ENCODE measurements around the gene ALKBH3. TPM values are rescaled to one million over a fixed set of nuclear protein-coding genes. Genes with fewer than 3 reads are reported as not detected.

Gene ALKBH3
- total and polyA plus RNA-seq, 2 experiments from 2014 or later = 10.7 to 10.8 TPM

GRCh38 chr11:43917851-43918250 lies 37.2 kb downstream of the ALKBH3 start:
- no peak overlapping the region for H3K4me3 Mint-ChIP-seq
- DNase-seq (ENCODE audit: low spot score) (no peak), ATAC-seq (no peak)
- no peaks in the 10 kb centered on the region for H3F3A ChIP-seq (replicated peaks; ENCODE audit: low read depth)
- TF ChIP-seq ZNF331 (CRISPR knock-in tag; IDR thresholded peaks at IDR 0.05; ENCODE audit: low read depth) (no peak), REST (IDR thresholded peaks at IDR 0.05; ENCODE audit: unreplicated experiment) (no peak), ZNF114 (CRISPR knock-in tag; IDR thresholded peaks at IDR 0.05) (no peak), NANOG (IDR thresholded peaks at IDR 0.05; ENCODE audit: borderline replicate concordance) (no peak), JUNB (IDR thresholded peaks at IDR 0.05; ENCODE audit: unreplicated experiment) (no peak), EZH2phosphoT487 (IDR thresholded peaks at IDR 0.05; ENCODE audit: unreplicated experiment) (no peak), CREB1 (CRISPR knock-in tag; IDR thresholded peaks at IDR 0.05; ENCODE audit: low read depth) (no peak), POLR2AphosphoS5 (IDR thresholded peaks at IDR 0.05; ENCODE audit: low read depth) (no peak), ETS1 (IDR thresholded peaks at IDR 0.05) (no peak), CTCF (conservative IDR thresholded peaks at IDR 0.05; ENCODE audit: low read depth in 2 of 2) (no peak), STAT1 (IDR thresholded peaks at IDR 0.05; ENCODE audit: unreplicated experiment) (no peak)
- H3K4me1 Mint-ChIP-seq = peaks cover 21% of the 10 kb centered on the region
- H4K20me1 ChIP-seq (replicated peaks; ENCODE audit: insufficient read depth) = no peaks in the 10 kb centered on the region
- H3K4me3 ChIP-seq = no peak overlapping the region
- H3K79me2 ChIP-seq (replicated peaks; ENCODE audit: insufficient read depth) = no peaks in the 10 kb centered on the region
- no peak overlapping the region for H3K27ac Mint-ChIP-seq
- no peak overlapping the region for H2AFZ ChIP-seq
- no peaks in the 10 kb centered on the region for H3K27me3 ChIP-seq (ENCODE audit: insufficient read depth)
- H3K9me2 ChIP-seq (ENCODE audit: insufficient read depth) = no peaks in the 10 kb centered on the region
- H3K36me3 Mint-ChIP-seq (ENCODE audit: low read depth) = peaks cover 8% of the 10 kb centered on the region; the same call in 2 of the 3 replicates
- H3K36me3 ChIP-seq (ENCODE audit: insufficient read depth) = no peaks in the 10 kb centered on the region
- no peaks in the 10 kb centered on the region for H3K9me3 Mint-ChIP-seq
- H3K27me3 Mint-ChIP-seq (ENCODE audit: insufficient read depth, low read depth, poor library complexity) = no peaks in the 10 kb centered on the region
- no peak overlapping the region for H3K27ac ChIP-seq (ENCODE audit: low read depth)
- H3K4me2 ChIP-seq = no peak overlapping the region
- peaks cover 25% of the 10 kb centered on the region for H3K4me1 ChIP-seq (ENCODE audit: insufficient read depth)
